ENCODE data around the gene GAK. TPM values are rescaled to one million over a fixed set of nuclear protein-coding genes. Genes with fewer than 3 reads are reported as not detected.

The GAK gene
- total RNA-seq, 1 donor from 2014 or later, result 97.1 TPM

GRCh38 chr4:824461-825062 is 107.6 kb downstream of the GAK start:
- no peak overlapping the region for H3K27ac Mint-ChIP-seq
- no peak for DNase-seq (ENCODE audit: extremely low spot score, unreplicated experiment)
- no peaks in the 10 kb centered on the region for H3K36me3 Mint-ChIP-seq
- no peaks in the 10 kb centered on the region for H3K9me3 Mint-ChIP-seq
- H3K4me3 Mint-ChIP-seq, result peak overlapping the region; percentile 62
- H3K27me3 Mint-ChIP-seq, result peaks cover 64% of the 10 kb centered on the region
- no peaks in the 10 kb centered on the region for H3K4me1 Mint-ChIP-seq (ENCODE audit: unreplicated experiment)
- no peak for TF ChIP-seq CTCF (conservative IDR thresholded peaks at IDR 0.05)

GRCh38 chr4:823761-824460 is 108.2 kb downstream of the GAK start:
- TF ChIP-seq CTCF (conservative IDR thresholded peaks at IDR 0.05), result no peak
- Mint-ChIP-seq H3K4me3 (no peak overlapping the region), H3K4me1 (ENCODE audit: unreplicated experiment) (no peaks in the 10 kb centered on the region), H3K27me3 (peaks cover 62% of the 10 kb centered on the region), H3K36me3 (no peaks in the 10 kb centered on the region), H3K27ac (no peak overlapping the region), H3K9me3 (no peaks in the 10 kb centered on the region)
- no peak for DNase-seq (ENCODE audit: extremely low spot score, unreplicated experiment)

GRCh38 chr4:823176-823760 is 108.8 kb downstream of the GAK start:
- DNase-seq (ENCODE audit: extremely low spot score, unreplicated experiment), result no peak
- Mint-ChIP-seq H3K27me3 (peaks cover 60% of the 10 kb centered on the region), H3K9me3 (no peaks in the 10 kb centered on the region), H3K36me3 (no peaks in the 10 kb centered on the region), H3K4me1 (ENCODE audit: unreplicated experiment) (no peaks in the 10 kb centered on the region), H3K27ac (no peak overlapping the region), H3K4me3 (no peak overlapping the region)
- no peak for TF ChIP-seq CTCF (conservative IDR thresholded peaks at IDR 0.05)

GRCh38 chr4:822361-823175 is 109.5 kb downstream of the GAK start:
- no peaks in the 10 kb centered on the region for H3K36me3 Mint-ChIP-seq
- H3K4me1 Mint-ChIP-seq (ENCODE audit: unreplicated experiment), result no peaks in the 10 kb centered on the region
- no peak for DNase-seq (ENCODE audit: extremely low spot score, unreplicated experiment)
- peaks cover 53% of the 10 kb centered on the region for H3K27me3 Mint-ChIP-seq
- no peaks in the 10 kb centered on the region for H3K9me3 Mint-ChIP-seq
- no peak overlapping the region for H3K4me3 Mint-ChIP-seq
- TF ChIP-seq CTCF (conservative IDR thresholded peaks at IDR 0.05), result no peak
- no peak overlapping the region for H3K27ac Mint-ChIP-seq

GRCh38 chr4:821631-822030 is 110.5 kb downstream of the GAK start:
- TF ChIP-seq CTCF (conservative IDR thresholded peaks at IDR 0.05), result no peak
- H3K27ac Mint-ChIP-seq, result no peak overlapping the region
- peaks cover 55% of the 10 kb centered on the region for H3K27me3 Mint-ChIP-seq
- no peaks in the 10 kb centered on the region for H3K36me3 Mint-ChIP-seq
- H3K4me1 Mint-ChIP-seq (ENCODE audit: unreplicated experiment), result no peaks in the 10 kb centered on the region
- no peaks in the 10 kb centered on the region for H3K9me3 Mint-ChIP-seq
- H3K4me3 Mint-ChIP-seq, result no peak overlapping the region
- no peak for DNase-seq (ENCODE audit: extremely low spot score, unreplicated experiment)
